Middle frontal gyrus (tissue), 1 donor: ENCODE measurements around the gene AGPAT2.

Experiments used
- DNase-seq: peaks from one replicate; pipeline ENCODE4 v3.0.0-alpha.2; 2015; ENCODE audit warnings: low spot score; ENCODE audit errors: extremely low spot score

AGPAT2 gene

DNA sequence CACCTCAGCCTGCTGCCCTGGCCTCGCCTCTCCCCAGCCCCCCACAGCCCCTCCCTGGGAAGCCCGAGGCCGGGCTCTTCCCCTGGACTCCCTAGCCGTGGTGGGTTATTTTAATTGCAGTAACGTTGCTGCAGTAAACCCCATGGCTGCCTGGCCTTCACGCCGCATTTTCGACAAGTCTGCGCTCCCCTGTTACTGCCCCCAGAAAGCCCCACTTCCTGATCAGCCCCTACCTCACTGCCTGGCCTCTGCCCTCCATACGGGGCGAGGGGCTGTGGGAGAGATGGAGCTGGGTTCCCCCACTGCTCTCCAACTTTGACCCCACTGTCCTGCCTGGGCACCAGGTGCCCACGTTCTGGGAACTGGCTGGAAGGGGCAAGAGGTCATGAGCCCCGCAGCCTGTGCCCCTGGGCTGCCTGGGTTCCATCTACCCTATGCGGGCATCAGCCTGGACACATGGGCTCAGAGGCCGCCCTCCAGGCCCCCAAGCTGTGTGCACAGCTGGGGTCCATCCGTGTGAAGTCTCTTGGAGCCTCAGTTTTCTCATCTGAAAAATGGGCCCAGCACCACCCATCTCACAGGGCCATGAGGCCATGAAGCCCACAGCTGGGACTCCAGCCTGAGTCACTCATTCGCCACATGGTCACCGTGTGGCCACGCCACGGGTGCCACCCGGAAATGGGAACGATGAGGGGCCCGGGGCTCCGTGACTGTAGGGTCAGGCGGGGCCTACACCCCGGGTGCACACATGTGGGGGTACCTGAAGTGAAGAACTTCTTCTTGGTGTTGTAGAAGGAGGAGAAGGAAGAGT, 13.1 kb downstream of the AGPAT2 start:
- no peak for DNase-seq

DNA sequence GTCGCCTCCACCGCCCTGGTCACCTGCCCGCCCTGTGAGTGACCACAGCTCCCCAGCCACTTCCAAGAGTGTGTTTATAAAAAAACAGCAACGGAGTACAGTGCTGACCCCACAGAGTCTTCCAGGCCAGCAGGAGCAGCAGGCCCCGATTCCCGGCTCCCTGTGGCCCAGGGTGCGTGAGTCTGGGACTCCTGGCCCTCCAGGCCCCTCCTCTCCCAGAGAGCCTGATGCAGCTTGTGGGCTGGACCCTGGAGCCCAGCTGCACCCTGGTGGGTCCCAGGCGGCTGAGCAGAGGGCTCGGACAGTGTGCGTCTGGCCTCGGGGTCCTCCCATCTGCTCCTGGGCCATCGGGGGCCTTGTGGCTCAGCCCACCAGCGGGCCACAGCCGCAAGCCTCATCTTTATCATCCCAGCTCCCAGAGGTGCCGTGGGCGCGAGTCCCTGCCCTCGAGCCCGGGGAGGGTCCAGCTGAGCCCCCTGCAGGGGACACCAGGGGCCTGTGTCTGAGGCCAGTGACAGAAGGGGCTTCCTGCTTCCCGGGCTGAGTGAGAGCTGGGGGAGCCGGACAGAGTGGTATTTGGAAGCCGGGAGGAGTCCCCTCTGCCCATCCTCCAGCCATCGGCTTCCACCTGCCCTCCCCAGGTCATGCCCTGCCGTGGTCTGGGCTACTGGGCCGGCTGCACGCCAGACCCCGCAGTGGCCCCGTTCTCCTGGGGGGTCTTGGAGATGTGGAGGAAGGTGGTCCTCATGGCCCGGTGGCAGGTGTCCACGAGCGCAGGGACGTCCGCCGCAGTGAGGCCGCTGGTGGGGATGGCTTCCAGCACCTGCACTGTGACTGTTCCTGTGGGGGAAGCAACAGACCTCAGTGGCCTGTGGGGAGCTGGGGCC, 13.9 kb downstream of the AGPAT2 start:
- no peak for DNase-seq

DNA sequence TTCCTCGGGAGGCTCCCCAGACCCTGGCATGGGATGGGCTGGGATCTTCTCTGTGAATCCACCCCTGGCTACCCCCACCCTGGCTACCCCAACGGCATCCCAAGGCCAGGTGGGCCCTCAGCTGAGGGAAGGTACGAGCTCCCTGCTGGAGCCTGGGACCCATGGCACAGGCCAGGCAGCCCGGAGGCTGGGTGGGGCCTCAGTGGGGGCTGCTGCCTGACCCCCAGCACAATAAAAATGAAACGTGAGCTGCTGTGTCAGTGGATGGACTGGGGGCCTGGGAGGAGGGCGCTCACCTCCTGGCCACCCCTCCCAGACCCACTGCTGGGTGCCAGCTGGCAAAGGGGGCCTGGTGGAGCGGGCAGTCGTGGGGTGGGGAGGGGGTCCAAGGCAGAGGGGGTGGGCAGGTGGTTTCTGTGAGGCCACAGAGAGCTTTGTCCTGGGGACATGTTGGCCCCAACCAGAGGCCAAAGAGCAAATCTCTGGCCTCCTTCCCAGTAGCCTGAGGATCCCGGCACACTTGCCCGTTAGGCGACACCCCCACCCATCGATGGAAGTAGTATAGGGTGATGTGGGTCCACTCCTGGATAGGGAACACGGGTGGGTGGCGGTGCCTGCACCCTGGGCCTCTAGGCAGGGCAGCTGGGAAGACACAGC, 14.7 kb downstream of the AGPAT2 start:
- no peak for DNase-seq

DNA sequence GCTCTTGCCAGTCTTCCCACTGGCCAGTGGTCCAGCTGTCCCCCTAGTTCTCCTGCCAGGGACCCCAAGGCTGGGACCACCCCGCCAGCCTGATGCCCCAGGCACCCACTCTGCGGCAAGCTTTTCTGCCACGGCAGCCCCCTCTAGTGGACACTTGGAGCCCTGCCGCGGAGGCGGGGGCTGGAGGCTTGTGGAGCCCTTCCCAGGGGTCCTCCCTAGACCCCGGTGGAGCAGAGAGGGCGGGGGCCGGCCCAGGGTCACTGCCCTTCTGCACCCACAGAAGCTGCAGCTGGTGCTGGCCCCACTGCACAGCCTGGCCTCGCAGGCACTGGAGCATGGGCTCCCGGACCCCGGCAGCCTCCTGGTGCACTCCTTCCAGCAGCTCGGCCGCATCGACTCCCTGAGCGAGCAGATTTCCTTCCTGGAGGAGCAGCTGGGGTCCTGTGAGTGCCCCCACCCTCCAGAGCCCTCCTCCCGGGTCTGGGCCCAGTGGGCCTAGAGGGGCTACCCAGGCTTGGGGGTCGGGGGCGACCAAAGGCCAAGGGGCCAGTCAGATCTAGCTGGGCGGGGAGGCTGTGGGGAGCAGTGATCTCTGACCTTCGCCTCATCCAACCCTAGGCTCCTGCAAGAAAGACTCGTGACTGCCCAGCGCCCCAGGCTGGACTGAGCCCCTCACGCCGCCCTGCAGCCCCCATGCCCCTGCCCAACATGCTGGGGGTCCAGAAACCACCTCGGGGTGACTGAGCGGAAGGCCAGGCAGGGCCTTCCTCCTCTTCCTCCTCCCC, 15.4 kb downstream of the AGPAT2 start:
- DNase-seq, result no peak

DNA sequence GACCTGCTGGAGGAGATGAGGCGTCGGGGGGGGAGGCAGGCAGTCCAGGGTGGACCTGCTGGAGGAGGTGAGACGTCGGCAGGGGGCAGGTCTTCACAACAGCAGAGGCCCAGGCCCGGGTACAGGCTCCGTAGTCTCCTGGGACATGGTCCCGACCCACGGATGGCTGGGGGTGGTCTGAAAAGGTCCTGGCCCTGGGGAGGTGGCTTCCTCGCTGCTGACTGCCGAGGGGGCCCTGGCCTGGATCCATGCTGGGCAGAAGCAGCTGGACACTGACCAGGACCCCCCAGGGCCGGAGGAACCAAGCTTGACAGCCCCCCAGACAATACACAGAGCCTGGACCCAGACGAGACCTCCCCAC, 16.0 kb downstream of the AGPAT2 start:
- no peak for DNase-seq

DNA sequence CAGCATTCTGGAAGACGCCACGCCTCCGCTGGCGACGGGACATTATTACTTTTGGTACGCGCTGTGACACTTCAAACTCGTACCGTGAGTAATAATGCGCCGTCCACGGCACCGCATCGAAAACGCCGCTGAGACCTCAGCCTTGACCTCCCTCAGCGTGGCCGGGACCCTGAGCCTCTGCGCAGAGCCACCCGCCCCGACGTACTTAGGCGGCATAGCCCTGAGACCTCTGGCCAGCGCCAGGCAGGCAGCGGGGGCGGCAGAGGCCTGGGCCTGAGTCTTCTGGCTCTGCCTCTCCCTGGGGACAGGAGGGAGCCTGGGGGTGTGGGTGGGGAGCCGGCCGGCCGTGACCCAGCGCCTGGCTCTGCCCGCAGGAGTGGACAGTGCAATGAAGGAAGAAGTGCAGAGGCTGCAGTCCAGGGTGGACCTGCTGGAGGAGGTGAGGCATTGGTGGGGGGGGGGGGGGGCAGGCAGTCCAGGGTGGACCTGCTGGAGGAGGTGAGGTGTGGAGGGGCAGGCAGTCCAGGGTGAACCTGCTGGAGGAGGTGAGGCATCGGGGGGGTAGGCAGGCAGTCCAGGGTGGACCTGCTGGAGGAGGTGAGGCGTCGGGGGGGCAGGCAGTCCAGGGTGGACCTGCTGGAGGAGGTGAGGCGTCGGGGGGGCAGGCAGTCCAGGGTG, 16.5 kb downstream of the AGPAT2 start:
- no peak for DNase-seq

DNA sequence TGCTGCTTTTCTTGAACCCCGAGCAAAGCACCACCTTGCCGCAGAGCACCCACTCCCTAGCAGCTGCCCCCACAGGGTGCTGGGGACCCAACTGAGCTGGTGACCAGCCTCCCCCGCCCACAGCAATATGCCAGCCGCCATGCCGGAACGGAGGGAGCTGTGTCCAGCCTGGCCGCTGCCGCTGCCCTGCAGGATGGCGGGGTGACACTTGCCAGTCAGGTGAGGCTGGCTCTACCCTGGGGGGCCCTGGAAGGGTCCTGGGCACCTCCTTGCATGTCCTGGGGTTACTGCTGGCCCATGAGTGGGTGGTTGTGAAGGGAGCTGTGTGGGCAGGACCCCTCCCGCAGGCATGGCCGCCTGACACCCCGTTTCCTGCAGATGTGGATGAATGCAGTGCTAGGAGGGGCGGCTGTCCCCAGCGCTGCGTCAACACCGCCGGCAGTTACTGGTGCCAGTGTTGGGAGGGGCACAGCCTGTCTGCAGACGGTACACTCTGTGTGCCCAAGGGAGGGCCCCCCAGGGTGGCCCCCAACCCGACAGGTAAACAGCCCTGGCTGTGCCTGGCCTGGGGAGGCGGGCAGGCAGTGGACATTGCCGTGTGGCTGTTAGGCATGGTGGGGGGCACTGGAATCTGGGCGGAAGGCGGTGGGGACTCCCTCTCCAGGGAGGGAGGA, 17.3 kb downstream of the AGPAT2 start:
- no peak for DNase-seq

DNA sequence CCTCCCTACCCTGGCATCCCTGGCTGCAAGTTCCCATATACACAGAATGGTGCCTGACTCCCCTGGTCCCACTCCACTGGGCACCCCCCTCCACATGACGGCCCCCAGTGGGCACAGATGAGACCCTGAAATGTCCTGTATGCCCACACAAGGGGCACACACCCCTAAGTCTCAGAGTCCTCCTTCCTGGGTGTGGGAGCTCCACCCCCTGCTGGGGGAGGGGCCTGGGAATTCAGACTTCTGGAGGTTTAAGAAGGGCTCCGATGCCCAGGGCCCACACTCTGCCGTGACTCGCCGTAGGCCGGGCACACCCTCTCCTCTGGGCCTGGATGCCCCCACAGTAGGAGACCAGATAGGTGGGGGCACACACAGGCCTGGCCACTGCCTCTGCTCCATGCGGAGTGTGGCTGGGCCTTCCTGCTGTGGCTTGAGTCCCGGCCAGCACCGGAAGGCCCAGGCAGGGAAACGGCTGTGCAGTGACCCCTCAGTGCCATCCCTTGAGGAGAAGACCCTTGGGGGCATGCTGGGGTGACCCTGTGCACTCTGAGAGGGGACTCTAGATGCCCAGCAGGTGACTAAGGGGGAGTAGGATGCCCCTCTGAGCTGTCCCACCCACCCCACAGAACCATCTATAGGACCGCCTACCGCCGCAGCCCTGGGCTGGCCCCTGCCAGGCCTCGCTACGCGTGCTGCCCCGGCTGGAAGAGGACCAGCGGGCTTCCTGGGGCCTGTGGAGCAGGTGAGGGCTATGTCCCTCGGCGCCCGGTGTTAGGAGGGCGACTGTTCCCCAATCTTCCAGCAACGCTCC, 18.1 kb downstream of the AGPAT2 start:
- DNase-seq, result no peak

DNA sequence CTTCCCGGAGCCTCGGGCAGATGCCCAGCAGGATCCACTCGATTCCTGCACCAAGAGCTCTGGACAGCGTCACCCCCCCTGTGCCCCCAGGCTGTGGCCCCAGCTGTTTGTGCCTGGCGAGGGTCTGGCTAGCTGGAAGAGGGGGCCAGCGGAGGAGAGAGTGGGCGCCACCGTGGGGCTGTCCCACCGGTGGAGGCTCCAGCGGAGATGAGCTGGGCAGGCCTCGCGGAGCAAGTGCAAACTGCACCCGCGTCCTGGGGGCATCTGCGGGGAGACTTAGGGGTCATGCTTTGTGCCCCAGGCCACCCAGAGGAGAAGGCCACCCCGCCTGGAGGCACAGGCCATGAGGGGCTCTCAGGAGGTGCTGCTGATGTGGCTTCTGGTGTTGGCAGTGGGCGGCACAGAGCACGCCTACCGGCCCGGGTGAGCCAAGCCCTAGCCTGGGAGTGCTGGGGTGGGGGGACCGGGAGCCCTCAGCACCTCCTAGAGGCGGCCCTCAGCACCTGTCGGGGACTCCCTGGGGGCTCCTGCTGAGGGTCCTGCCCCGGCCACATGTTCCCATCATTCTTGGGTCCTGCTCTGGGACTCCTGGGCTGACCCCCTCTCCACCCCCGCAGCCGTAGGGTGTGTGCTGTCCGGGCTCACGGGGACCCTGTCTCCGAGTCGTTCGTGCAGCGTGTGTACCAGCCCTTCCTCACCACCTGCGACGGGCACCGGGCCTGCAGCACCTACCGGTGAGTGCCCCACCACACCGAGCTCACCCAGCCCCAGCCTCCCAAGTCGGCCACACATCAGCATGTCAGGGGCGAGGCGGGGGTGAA, 19.1 kb downstream of the AGPAT2 start:
- DNase-seq, result no peak

DNA sequence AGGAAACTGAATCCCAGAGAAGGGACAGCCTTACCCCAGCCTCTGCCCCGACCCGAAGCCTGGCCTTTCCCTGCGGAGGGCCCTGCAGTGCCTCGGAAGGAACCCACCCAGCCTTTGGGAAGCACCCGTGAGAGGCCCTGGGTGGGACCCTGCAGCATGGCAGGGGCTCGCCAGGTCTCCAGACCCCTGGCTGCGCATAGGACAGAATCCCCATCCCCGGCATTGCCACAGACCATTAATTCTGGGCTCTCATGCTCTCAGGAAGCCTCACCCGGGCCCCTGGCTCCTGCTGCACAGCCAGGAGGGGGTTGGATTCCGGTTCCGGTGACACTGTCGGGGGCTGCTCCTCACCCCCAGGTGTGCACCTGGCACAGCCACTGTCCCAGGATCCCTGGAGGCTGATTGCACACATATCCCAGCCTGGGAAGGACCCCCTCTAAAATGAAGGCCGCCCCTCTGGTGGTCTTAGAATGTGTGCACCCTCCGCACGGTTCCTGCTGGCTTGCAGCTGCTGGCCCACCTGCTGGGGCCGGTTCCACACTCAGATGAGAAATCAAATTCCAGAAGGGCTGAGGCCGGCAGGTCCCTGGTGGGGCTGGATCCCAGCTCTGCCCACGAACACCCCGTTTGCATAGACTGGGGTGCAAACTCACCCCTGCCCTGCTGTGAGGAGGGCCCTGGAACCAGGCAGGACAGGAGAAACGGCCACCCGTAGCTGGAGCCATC, 19.9 kb downstream of the AGPAT2 start:
- no peak for DNase-seq

DNA sequence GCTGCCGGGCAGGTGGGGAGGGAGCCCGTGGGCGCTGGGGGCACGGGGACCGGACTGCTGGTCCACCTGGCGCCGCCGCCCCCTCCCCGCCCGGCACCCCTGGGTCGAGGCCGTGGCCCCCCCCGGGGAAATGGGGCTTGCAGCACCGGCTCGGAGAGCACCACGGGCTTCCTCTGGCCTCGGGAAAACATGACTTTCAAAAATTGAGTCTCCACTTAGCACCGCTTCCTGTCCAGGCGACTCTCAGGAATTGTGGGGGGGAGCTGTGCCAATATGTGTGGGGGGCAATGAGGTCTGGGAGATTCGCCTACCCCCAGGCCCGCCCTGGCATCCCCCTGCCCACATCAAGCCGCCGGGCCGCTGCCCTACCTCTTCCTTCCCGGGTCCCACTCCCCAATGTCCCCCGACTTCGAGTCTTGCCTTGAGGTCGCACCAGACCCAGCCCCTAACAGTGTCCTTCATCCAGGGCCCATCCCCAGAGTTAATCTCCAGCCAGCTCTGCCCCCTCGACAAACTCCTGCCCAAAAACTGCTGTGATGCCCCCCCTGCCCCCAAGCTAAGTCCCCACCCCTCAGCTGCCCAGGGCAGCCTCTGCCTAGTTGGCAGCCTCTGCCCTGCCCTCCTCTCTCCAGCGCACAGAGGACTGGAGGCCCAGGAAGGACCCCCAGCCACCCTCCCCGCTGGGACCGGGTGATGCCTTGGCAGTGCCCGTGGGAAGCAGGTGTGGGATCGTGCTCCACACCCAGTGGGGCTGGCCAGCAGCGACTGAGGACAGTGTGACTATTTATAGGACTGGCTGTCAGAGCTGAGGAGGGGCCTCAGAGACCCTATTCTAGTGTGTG, 20.7 kb downstream of the AGPAT2 start:
- DNase-seq, result no peak

DNA sequence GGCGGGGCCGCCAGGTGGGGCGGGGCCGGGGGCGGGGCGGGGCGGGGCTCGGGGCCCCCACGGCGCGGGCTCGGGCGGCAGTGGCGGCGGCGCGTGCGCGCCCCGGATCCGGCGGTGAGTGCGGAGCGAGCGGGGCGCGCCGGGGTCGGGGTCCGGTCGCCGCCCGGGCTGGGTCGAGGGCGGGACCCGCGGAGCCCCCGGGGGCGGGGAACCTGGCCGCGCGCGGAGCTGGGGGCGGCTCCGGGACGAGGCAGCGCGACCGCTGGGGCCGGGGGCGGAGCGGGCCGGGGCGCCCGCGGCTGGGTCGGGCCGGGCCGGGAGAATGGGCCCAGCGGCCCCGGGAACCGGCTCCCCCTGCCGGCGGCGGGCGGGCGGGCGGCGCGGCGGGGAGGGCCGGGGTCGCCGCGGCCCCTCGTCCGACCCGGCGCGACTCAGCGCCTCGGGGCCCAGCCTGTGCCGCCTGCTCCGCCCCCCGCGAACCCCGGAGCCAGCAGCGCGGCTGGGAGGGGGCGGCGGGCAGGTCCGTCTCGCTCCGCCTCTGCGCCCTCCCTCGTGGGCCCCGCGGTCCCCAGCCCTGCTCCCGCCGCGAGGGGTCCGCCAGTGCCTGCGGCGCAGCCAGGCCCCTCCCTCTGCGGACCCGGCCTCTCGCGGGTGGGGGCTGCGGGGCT, 21.4 kb downstream of the AGPAT2 start:
- DNase-seq, result no peak

DNA sequence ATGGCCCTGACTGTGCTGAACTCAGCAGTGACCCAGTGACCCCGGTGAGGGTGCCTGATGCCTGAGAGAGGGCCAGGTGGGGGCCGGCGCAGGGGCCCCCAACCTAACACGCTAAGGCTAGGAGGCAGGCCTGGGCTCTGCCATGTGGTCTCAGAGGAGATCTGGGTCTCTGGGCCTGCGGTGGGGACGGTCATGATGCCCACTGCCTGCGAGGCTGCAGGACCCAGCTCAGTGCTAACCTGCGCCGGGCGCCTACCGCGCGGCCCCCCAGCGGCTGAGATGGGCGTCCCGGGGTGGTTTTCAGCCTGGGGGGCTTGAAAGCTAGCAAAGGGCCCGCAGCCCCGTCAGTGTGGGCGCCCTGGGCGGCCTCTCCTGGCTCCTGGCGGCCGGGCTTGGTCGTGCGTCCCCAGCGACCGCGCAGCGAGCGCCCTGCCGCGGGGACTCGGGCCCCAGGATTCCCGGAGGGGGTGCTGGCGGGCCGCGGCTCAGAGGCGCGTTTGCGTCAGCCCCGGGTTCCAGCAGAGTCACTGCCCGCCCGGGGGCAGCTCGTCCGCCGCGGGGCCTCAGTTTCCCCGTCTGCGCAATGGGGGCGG, 22.1 kb downstream of the AGPAT2 start:
- no peak for DNase-seq

DNA sequence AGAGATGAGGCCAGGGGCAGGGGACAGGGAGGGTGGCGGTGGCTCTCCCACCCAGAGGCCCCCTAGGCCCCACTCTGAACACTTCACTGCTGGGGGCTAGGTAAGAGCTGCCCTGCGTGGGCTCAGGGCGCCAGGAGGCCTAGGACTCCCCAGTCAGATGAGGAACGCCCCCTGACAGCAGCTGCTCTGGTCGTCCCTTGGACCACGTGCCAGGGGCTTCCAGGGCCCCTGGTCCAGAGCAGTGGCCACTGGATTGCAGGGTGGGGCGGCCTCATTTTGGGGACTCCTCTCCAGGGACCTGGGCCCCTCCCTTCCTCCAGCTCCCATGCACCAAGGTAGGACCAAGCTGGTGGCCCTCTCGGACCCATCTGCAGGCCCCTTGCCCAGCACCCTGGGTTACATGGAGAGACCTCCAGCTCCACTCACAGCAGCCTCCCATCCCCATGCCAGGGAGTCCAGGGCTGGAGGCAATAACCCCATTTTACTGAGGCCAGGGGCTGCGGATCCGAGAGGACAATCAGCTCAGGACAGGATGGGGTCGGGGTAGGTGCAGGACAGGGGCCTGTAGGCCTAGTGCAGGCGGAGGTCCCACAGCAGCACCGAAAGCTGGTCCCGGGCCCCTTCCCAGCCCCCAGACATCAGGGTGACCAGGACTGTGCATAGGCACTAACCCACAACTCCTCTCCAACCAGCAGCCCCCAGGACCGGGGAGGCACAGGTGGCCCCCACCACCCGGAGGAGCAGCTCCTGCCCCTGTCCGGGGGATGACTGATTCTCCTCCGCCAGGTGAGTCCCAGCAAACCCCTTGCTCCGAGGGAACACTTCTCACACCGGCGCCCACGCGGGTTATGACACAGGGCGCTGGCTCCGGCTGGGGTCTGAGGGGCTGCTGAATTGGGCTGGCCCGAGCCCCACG, 23.0 kb downstream of the AGPAT2 start:
- no peak for DNase-seq
